ENCODE results near the gene FYB1.

The FYB1 gene

GRCh38 chr5:39203951-39204350 is 15.4 kb downstream of the FYB1 start:
- H3K18ac ChIP-seq (ENCODE audit: low read depth in 1 of 2, low read length in 2 of 2) = no peak overlapping the region
- no peak overlapping the region for H3K4ac ChIP-seq (ENCODE audit: low read depth in 1 of 2, low read length in 2 of 2)
- H2BK5ac ChIP-seq (ENCODE audit: low read depth, low read length, poor library complexity, severe bottlenecking) = no peak overlapping the region
- no peak for DNase-seq
- no peak overlapping the region for H4K91ac ChIP-seq (ENCODE audit: low read length)
- H3K9me3 ChIP-seq (ENCODE audit: control insufficient read depth, low read length) = no peaks in the 10 kb centered on the region
- no peaks in the 10 kb centered on the region for H3K79me1 ChIP-seq (replicated peaks; ENCODE audit: low read length, poor library complexity, severe bottlenecking)
- no peak overlapping the region for H2BK12ac ChIP-seq (ENCODE audit: low read length in 2 of 2)
- no peak overlapping the region for H3K23ac ChIP-seq (ENCODE audit: low read length in 2 of 2)
- H3K9ac ChIP-seq (ENCODE audit: low read length) = no peak overlapping the region
- no peak overlapping the region for H3K27ac ChIP-seq (ENCODE audit: low read length, poor library complexity, severe bottlenecking)
- H3K4me3 ChIP-seq (ENCODE audit: insufficient read depth in 1 of 2, low read depth in 1 of 2, low read length in 2 of 2) = no peak overlapping the region
- no peak overlapping the region for H4K8ac ChIP-seq (ENCODE audit: low read length)
- no CpG with 5 or more reads among the region's 1 CpG for WGBS
- H2AFZ ChIP-seq (ENCODE audit: low read depth, low read length) = no peak overlapping the region
- H2BK120ac ChIP-seq (ENCODE audit: low read depth, low read length) = no peak overlapping the region
- no peaks in the 10 kb centered on the region for H3K36me3 ChIP-seq (ENCODE audit: control insufficient read depth in 1 of 2, insufficient read depth in 2 of 2, low read depth in 1 of 2, low read length in 2 of 2)
- no peaks in the 10 kb centered on the region for H3K27me3 ChIP-seq (ENCODE audit: control insufficient read depth in 1 of 2, insufficient read depth in 1 of 2, low read length in 2 of 2)
- H3K14ac ChIP-seq (ENCODE audit: low read length in 2 of 2) = no peak overlapping the region
- H2BK15ac ChIP-seq (ENCODE audit: low read depth, poor library complexity, severe bottlenecking) = no peak overlapping the region
- no peak overlapping the region for H3K4me2 ChIP-seq (ENCODE audit: low read length, poor library complexity, severe bottlenecking)
- H2AK5ac ChIP-seq (ENCODE audit: low read length, severe bottlenecking) = no peak overlapping the region
- H3K4me1 ChIP-seq (ENCODE audit: control insufficient read depth, insufficient read depth, low read depth, low read length) = no peaks in the 10 kb centered on the region

- no peak for DNase-seq
- H3K4ac ChIP-seq (ENCODE audit: low read depth in 1 of 2, low read length in 2 of 2) = no peak overlapping the region
These were observed 16.0 kb downstream of the FYB1 start for GRCh38 chr5:39203275-39203922.

DNA sequence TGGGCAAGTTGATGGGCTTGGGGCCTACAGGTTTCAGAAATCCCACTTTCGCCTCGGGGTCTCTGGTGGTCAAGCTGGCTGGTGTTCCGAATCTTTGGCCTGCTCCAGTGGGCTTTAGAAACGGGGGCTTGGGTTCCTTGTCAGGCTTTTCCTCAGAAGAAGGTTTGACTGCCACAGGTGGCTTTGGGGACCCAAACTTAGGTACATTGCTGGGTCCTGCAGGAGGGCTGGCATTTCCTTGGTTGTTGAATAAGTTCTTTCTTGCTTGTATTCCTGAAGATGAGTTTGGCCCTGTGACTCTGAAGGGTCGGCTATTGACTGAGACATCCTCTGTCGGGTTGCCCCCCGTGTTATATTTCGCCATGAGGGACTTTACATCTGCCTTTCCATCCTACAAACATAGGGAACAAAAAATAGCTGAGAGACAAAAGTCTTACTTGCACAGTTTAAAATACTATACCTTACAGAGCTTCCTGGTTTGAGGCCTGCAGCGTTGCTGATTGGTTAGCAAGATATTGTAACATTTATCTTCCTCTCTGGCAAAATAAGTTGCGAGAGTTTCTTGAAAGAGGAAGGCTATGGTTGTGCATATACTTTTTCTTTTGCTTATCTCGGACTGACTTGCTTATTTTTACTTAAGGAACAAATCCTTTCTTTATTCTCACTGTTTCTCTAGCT is 16.6 kb downstream of the FYB1 start:
- no peak overlapping the region for H2BK15ac ChIP-seq (ENCODE audit: low read depth, poor library complexity, severe bottlenecking)

More at GRCh38 chr5:39203275-39203922, 16.0 kb downstream of the FYB1 start:
- no peaks in the 10 kb centered on the region for H3K79me1 ChIP-seq (replicated peaks; ENCODE audit: low read length, poor library complexity, severe bottlenecking)
- H3K27me3 ChIP-seq (ENCODE audit: control insufficient read depth in 1 of 2, insufficient read depth in 1 of 2, low read length in 2 of 2) = no peaks in the 10 kb centered on the region
- H2AFZ ChIP-seq (ENCODE audit: low read depth, low read length) = no peak overlapping the region
- H3K4me1 ChIP-seq (ENCODE audit: control insufficient read depth, insufficient read depth, low read depth, low read length) = no peaks in the 10 kb centered on the region
- no peak overlapping the region for H3K4me2 ChIP-seq (ENCODE audit: low read length, poor library complexity, severe bottlenecking)
- H3K9ac ChIP-seq (ENCODE audit: low read length) = no peak overlapping the region
- H3K27ac ChIP-seq (ENCODE audit: low read length, poor library complexity, severe bottlenecking) = no peak overlapping the region
- no peak overlapping the region for H3K14ac ChIP-seq (ENCODE audit: low read length in 2 of 2)
- no peak overlapping the region for H2AK5ac ChIP-seq (ENCODE audit: low read length, severe bottlenecking)
- no CpG with 5 or more reads among the region's 1 CpG for WGBS
- H3K18ac ChIP-seq (ENCODE audit: low read depth in 1 of 2, low read length in 2 of 2) = no peak overlapping the region
- H4K91ac ChIP-seq (ENCODE audit: low read length) = no peak overlapping the region
- H2BK5ac ChIP-seq (ENCODE audit: low read depth, low read length, poor library complexity, severe bottlenecking) = no peak overlapping the region
- H2BK12ac ChIP-seq (ENCODE audit: low read length in 2 of 2) = no peak overlapping the region
- H2BK120ac ChIP-seq (ENCODE audit: low read depth, low read length) = no peak overlapping the region
- no peaks in the 10 kb centered on the region for H3K9me3 ChIP-seq (ENCODE audit: control insufficient read depth, low read length)
- H3K4me3 ChIP-seq (ENCODE audit: insufficient read depth in 1 of 2, low read depth in 1 of 2, low read length in 2 of 2) = no peak overlapping the region
- no peak overlapping the region for H2BK15ac ChIP-seq (ENCODE audit: low read depth, poor library complexity, severe bottlenecking)
- H3K36me3 ChIP-seq (ENCODE audit: control insufficient read depth in 1 of 2, insufficient read depth in 2 of 2, low read depth in 1 of 2, low read length in 2 of 2) = no peaks in the 10 kb centered on the region
- H3K23ac ChIP-seq (ENCODE audit: low read length in 2 of 2) = no peak overlapping the region
- no peak overlapping the region for H4K8ac ChIP-seq (ENCODE audit: low read length)

DNA sequence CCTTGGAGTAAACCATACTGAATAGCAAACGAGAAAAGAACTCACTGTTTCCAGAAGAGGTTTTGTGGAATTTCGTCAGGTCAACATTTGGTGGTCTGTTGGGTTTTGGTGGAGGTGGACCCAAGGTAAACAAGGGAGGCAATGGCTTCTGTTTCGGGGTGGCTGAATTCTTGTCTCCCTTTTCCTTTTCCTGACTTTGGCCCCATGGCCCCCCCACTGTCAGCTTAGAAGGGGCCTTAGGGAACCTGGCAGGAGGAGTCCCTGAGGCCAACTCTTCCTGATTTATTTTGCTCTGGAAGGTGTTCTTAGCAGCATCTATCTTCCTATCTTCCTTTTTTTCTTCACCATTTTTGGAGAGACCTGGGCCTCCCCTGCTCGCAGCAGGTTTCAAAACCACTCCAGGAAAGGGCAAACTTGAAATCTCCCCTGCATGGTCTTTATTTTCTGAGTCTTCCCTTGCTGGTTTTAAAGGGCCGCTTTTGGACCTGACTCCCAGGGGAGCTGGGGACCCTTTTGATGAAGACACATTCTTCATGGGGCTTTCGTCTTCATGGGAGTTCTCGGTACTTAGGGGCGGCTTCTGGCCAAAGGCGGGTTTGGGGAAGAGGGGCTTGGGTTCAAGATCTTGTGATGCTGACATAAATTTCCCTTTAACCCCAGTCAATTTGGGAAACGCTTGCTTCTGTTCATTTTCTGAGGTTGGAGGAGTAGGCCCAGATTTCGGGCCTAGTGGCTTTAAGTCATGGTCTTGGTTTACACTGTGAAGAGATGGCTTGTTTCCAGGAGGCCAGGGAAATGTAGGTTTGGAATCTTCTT is 17.4 kb downstream of the FYB1 start:
- Histone ChIP-seq H3K27me3 (ENCODE audit: control insufficient read depth in 1 of 2, insufficient read depth in 1 of 2, low read length in 2 of 2) (no peaks in the 10 kb centered on the region), H2BK5ac (ENCODE audit: low read depth, low read length, poor library complexity, severe bottlenecking) (no peak overlapping the region), H3K36me3 (ENCODE audit: control insufficient read depth in 1 of 2, insufficient read depth in 2 of 2, low read depth in 1 of 2, low read length in 2 of 2) (no peaks in the 10 kb centered on the region), H2AFZ (ENCODE audit: low read depth, low read length) (no peak overlapping the region), H3K4me3 (ENCODE audit: insufficient read depth in 1 of 2, low read depth in 1 of 2, low read length in 2 of 2) (no peak overlapping the region), H3K9ac (ENCODE audit: low read length) (no peak overlapping the region), H3K23ac (ENCODE audit: low read length in 2 of 2) (no peak overlapping the region), H3K9me3 (ENCODE audit: control insufficient read depth, low read length) (no peaks in the 10 kb centered on the region), H2AK5ac (ENCODE audit: low read length, severe bottlenecking) (no peak overlapping the region), H3K79me1 (replicated peaks; ENCODE audit: low read length, poor library complexity, severe bottlenecking) (no peaks in the 10 kb centered on the region), H3K4ac (ENCODE audit: low read depth in 1 of 2, low read length in 2 of 2) (no peak overlapping the region), H3K18ac (ENCODE audit: low read depth in 1 of 2, low read length in 2 of 2) (no peak overlapping the region), H3K4me1 (ENCODE audit: control insufficient read depth, insufficient read depth, low read depth, low read length) (no peaks in the 10 kb centered on the region), H3K14ac (ENCODE audit: low read length in 2 of 2) (no peak overlapping the region), H2BK12ac (ENCODE audit: low read length in 2 of 2) (no peak overlapping the region), H4K8ac (ENCODE audit: low read length) (no peak overlapping the region), H2BK120ac (ENCODE audit: low read depth, low read length) (no peak overlapping the region), H3K27ac (ENCODE audit: low read length, poor library complexity, severe bottlenecking) (no peak overlapping the region), H3K4me2 (ENCODE audit: low read length, poor library complexity, severe bottlenecking) (no peak overlapping the region), H4K91ac (ENCODE audit: low read length) (no peak overlapping the region), H2BK15ac (ENCODE audit: low read depth, poor library complexity, severe bottlenecking) (no peak overlapping the region)
- 95% methylated on average over 11 of the region's 11 CpGs for WGBS
- DNase-seq = no peak

More for the DNA sequence above, 16.6 kb downstream of the FYB1 start:
- Histone ChIP-seq H2BK12ac (ENCODE audit: low read length in 2 of 2) (no peak overlapping the region), H3K4ac (ENCODE audit: low read depth in 1 of 2, low read length in 2 of 2) (no peak overlapping the region), H3K36me3 (ENCODE audit: control insufficient read depth in 1 of 2, insufficient read depth in 2 of 2, low read depth in 1 of 2, low read length in 2 of 2) (no peaks in the 10 kb centered on the region), H2AK5ac (ENCODE audit: low read length, severe bottlenecking) (no peak overlapping the region), H4K8ac (ENCODE audit: low read length) (no peak overlapping the region), H3K18ac (ENCODE audit: low read depth in 1 of 2, low read length in 2 of 2) (no peak overlapping the region), H3K9ac (ENCODE audit: low read length) (no peak overlapping the region), H2AFZ (ENCODE audit: low read depth, low read length) (no peak overlapping the region), H3K4me2 (ENCODE audit: low read length, poor library complexity, severe bottlenecking) (no peak overlapping the region), H3K79me1 (replicated peaks; ENCODE audit: low read length, poor library complexity, severe bottlenecking) (no peaks in the 10 kb centered on the region), H3K9me3 (ENCODE audit: control insufficient read depth, low read length) (no peaks in the 10 kb centered on the region), H4K91ac (ENCODE audit: low read length) (no peak overlapping the region), H3K4me3 (ENCODE audit: insufficient read depth in 1 of 2, low read depth in 1 of 2, low read length in 2 of 2) (no peak overlapping the region), H3K4me1 (ENCODE audit: control insufficient read depth, insufficient read depth, low read depth, low read length) (no peaks in the 10 kb centered on the region), H2BK5ac (ENCODE audit: low read depth, low read length, poor library complexity, severe bottlenecking) (no peak overlapping the region), H3K14ac (ENCODE audit: low read length in 2 of 2) (no peak overlapping the region), H3K27me3 (ENCODE audit: control insufficient read depth in 1 of 2, insufficient read depth in 1 of 2, low read length in 2 of 2) (no peaks in the 10 kb centered on the region), H3K23ac (ENCODE audit: low read length in 2 of 2) (no peak overlapping the region), H3K27ac (ENCODE audit: low read length, poor library complexity, severe bottlenecking) (no peak overlapping the region), H2BK120ac (ENCODE audit: low read depth, low read length) (no peak overlapping the region)
- WGBS = 96% methylated on average over 10 of the region's 11 CpGs
- DNase-seq = no peak
